ENCODE data around the gene XYLT1.

The XYLT1 gene

GRCh38 chr16:17291289-17291688, 179.5 kb downstream of the XYLT1 start:
- Histone ChIP-seq H3K4me3 (IDR thresholded peaks at IDR 0.05; ENCODE audit: insufficient read depth, low read depth, low read length) (no peak overlapping the region), H2AFZ (ENCODE audit: low read depth) (no peak overlapping the region), H3K27me3 (ENCODE audit: insufficient read depth, low read depth) (no peaks in the 10 kb centered on the region), H3K4me1 (ENCODE audit: low read depth, poor library complexity, severe bottlenecking) (peaks cover 27% of the 10 kb centered on the region), H3K79me2 (ENCODE audit: insufficient read depth, low read depth) (no peaks in the 10 kb centered on the region), H3K9ac (no peak overlapping the region), H3K36me3 (ENCODE audit: insufficient read depth) (no peaks in the 10 kb centered on the region), H3K27ac (no peak overlapping the region), H3K4me2 (no peak overlapping the region), H4K20me1 (ENCODE audit: insufficient read depth) (no peaks in the 10 kb centered on the region)
- TF ChIP-seq CTCF (conservative IDR thresholded peaks at IDR 0.05; ENCODE audit: low read depth, low read length): no peak

DNA sequence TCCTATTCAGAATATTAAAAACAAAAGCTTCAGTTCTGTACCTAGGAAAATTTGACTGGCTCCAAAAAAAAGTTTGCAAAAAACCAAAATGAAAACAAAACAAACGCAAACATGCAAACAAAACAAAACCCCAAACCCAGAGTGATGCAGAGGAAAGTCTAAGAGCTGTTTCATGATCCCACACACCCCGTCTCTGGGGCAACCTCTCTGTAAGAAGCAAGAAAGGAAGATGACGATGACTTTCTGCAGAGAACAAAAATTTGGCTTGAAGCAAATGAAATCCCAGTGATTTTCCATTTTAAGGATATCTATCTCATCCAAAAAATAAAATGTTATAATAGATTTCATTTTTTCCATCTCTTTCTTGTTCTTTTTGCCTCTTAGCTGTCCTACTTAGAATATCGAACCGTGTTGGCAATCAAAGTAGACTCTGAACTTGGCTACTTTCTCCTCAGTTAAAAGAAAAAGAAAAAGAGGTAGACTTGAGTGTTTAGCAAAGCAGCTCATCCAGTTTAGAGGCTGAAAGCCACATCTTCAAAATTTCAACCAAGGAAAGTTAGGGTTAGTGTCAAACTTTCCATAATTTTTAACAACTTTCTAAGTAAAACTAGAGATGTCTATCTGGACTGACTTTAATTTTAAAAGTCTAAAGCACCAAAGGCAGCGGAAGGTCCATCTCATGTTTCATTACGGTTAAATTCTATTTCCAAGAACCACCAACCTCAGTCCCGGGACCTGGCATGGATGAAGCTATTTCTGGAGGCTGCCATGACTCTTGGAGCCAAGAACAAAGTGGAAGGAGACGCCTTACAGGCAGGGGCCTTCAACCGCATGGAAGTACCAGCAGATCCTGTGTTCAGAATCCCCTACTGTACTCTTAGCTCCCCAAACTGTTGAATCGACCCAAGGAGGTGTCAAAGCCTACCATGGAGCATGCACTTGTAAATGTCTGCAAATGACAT, 180.8 kb downstream of the XYLT1 start:
- Histone ChIP-seq H3K27me3 (ENCODE audit: insufficient read depth, low read depth) (no peaks in the 10 kb centered on the region), H4K20me1 (ENCODE audit: insufficient read depth) (no peaks in the 10 kb centered on the region), H3K4me1 (ENCODE audit: low read depth, poor library complexity, severe bottlenecking) (peaks cover 14% of the 10 kb centered on the region), H3K36me3 (ENCODE audit: insufficient read depth) (no peaks in the 10 kb centered on the region), H3K4me2 (no peak overlapping the region), H3K27ac (no peak overlapping the region), H3K79me2 (ENCODE audit: insufficient read depth, low read depth) (no peaks in the 10 kb centered on the region), H3K4me3 (IDR thresholded peaks at IDR 0.05; ENCODE audit: insufficient read depth, low read depth, low read length) (no peak overlapping the region), H3K9ac (no peak overlapping the region), H2AFZ (ENCODE audit: low read depth) (no peak overlapping the region)
- no peak for TF ChIP-seq CTCF (conservative IDR thresholded peaks at IDR 0.05; ENCODE audit: low read depth, low read length)

DNA sequence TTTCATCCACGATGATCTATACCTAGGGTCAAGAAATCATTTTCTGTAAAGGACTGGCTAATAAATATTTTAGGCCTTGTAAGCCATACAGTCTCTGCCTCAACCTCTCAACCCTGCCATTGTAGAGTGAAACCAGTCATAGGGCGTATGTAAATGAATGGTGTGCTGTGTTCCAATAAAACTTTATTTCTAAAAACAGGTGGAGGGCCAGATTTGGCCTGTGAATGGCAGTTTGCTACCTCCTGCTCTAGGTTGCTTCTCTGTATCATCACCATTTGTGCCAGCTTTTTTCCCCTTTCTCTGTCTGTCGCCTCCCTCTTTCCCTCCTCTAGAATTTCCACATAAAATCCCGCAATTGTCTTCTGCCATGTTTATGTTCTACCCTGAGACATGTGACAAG, 181.7 kb downstream of the XYLT1 start:
- Histone ChIP-seq H3K4me1 (ENCODE audit: low read depth, poor library complexity, severe bottlenecking) (peaks cover 6% of the 10 kb centered on the region), H3K36me3 (ENCODE audit: insufficient read depth) (no peaks in the 10 kb centered on the region), H3K9ac (no peak overlapping the region), H4K20me1 (ENCODE audit: insufficient read depth) (no peaks in the 10 kb centered on the region), H3K4me2 (no peak overlapping the region), H3K27ac (no peak overlapping the region), H2AFZ (ENCODE audit: low read depth) (no peak overlapping the region), H3K27me3 (ENCODE audit: insufficient read depth, low read depth) (no peaks in the 10 kb centered on the region), H3K79me2 (ENCODE audit: insufficient read depth, low read depth) (no peaks in the 10 kb centered on the region), H3K4me3 (IDR thresholded peaks at IDR 0.05; ENCODE audit: insufficient read depth, low read depth, low read length) (no peak overlapping the region)
- no peak for TF ChIP-seq CTCF (conservative IDR thresholded peaks at IDR 0.05; ENCODE audit: low read depth, low read length)

DNA sequence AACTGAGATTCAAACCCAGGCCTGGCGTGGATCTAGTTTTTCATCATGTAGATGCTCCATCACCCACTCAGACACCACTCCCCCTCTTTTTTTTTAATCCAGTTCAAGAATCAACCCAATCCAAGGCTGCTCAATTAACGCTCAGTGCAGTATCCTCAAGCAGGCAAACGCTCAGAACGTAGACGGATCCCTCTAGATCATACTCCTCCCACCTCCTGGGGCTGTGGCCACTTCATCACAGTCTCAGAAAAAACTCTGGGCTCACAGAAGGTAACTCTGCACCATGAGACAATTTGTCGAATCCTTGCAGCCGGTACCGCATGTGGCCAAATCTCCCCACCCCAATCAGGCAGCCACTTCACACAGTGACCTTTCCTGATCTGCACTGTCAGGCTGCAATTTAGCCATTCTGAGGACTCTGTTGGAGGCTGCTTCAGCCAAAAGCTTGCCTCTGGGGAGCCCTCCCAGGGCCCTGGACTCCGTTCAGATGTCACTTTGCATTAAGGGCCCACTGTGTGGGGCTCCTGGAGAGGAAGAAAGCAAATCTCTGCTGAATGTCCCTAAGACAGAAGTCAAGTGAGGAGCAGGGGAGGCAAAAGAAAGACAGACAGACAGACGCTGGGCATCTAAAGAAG, 183.5 kb downstream of the XYLT1 start:
- no peak for TF ChIP-seq CTCF (conservative IDR thresholded peaks at IDR 0.05; ENCODE audit: low read depth, low read length)
- no peak overlapping the region for H3K9ac ChIP-seq
- H3K36me3 ChIP-seq (ENCODE audit: insufficient read depth): no peaks in the 10 kb centered on the region
- H3K27ac ChIP-seq: no peak overlapping the region
- H2AFZ ChIP-seq (ENCODE audit: low read depth): no peak overlapping the region
- H3K4me3 ChIP-seq (IDR thresholded peaks at IDR 0.05; ENCODE audit: insufficient read depth, low read depth, low read length): no peak overlapping the region
- no peaks in the 10 kb centered on the region for H3K79me2 ChIP-seq (ENCODE audit: insufficient read depth, low read depth)
- no peaks in the 10 kb centered on the region for H3K27me3 ChIP-seq (ENCODE audit: insufficient read depth, low read depth)
- H3K4me1 ChIP-seq (ENCODE audit: low read depth, poor library complexity, severe bottlenecking): no peaks in the 10 kb centered on the region
- no peaks in the 10 kb centered on the region for H4K20me1 ChIP-seq (ENCODE audit: insufficient read depth)
- no peak overlapping the region for H3K4me2 ChIP-seq
